Right lobe of liver (tissue), 4 donors: ENCODE results near the gene HCN1.

ENCODE experiments used
- POLR2A ChIP-seq: fragments of 450-650 bp; IDR thresholded peaks from one replicate; pipeline ENCODE4 v1.6.1; 2017; ENCODE audit warnings: antibody characterized with exemption, mild to moderate bottlenecking
- TF ChIP-seq, protein P1 (sequence below), 4 donors: fragments of 200-600 bp in 3 of 4; fragments of 450-650 bp in 1 of 4; IDR thresholded peaks; one replicate each; pipeline versions ENCODE4 v1.5.1 to v1.8.0; 2016 to 2022; ENCODE audit warnings: antibody characterized with exemption in 4 of 4, mild to moderate bottlenecking in 2 of 4
- donor health status: DM: no; HTN: no; CAD: no.
- donor health status: DM: no; HTN: no; CAD: no.
- donor health status: DM: no; HTN: yes; CAD: no.

DNA sequence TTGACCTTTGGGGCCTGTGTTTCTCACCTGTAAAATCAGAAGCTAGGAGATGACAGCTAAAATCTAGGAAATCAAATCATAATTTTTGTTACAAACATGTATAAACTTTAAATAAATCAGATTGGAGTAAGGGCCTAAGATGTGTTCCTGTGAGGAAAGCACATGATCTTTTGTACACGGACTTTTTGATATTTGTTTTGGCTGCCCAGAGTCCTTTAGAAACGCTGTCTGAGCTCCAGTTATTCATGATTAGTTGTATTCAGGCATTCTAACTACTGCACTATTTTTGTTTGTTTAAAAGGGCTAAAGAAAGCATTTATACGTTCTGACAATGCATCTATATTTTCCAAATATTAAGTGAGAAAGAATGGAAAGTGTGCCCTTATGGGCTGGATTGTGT is 94.8 kb downstream of the HCN1 start:
- TF ChIP-seq, protein P1, sequence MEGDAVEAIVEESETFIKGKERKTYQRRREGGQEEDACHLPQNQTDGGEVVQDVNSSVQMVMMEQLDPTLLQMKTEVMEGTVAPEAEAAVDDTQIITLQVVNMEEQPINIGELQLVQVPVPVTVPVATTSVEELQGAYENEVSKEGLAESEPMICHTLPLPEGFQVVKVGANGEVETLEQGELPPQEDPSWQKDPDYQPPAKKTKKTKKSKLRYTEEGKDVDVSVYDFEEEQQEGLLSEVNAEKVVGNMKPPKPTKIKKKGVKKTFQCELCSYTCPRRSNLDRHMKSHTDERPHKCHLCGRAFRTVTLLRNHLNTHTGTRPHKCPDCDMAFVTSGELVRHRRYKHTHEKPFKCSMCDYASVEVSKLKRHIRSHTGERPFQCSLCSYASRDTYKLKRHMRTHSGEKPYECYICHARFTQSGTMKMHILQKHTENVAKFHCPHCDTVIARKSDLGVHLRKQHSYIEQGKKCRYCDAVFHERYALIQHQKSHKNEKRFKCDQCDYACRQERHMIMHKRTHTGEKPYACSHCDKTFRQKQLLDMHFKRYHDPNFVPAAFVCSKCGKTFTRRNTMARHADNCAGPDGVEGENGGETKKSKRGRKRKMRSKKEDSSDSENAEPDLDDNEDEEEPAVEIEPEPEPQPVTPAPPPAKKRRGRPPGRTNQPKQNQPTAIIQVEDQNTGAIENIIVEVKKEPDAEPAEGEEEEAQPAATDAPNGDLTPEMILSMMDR (IDR thresholded peaks at IDR 0.05) = no peak
- no peak for TF ChIP-seq POLR2A
